Glutamatergic neuron (in vitro differentiated cells): ENCODE data around the gene ASIC5. TPM values are rescaled to one million over a fixed set of nuclear protein-coding genes. Genes with fewer than 3 reads are reported as not detected.
A peak's percentile ranks its signal among the peaks of the same experiment; 100 is the strongest.
"Not testable (repeated sequence)": the region's sequence is repeated elsewhere in the genome, so short reads cannot be mapped to it uniquely, and the experiment has no call there.

Experiments used
- DNase-seq: peaks from one replicate; pipeline ENCODE4 v3.0.0; 2022
- H3K27ac Mint-ChIP-seq: one replicate; pipeline ENCODE4 v1.8.0; 2020; ENCODE audit warnings: mild to moderate bottlenecking, mixed read lengths, inconsistent platforms; ENCODE audit not compliant: unreplicated experiment
- H3K27me3 Mint-ChIP-seq: one replicate; pipeline ENCODE4 v1.8.0; 2020; ENCODE audit warnings: mild to moderate bottlenecking, moderate library complexity, mixed read lengths, inconsistent platforms; ENCODE audit not compliant: unreplicated experiment
- H3K36me3 Mint-ChIP-seq: one replicate; pipeline ENCODE4 v1.8.0; 2020; ENCODE audit warnings: mild to moderate bottlenecking, mixed read lengths, inconsistent platforms; ENCODE audit not compliant: unreplicated experiment
- H3K4me1 Mint-ChIP-seq: one replicate; pipeline ENCODE4 v1.8.0; 2020; ENCODE audit warnings: mild to moderate bottlenecking, low read depth, mixed read lengths, inconsistent platforms; ENCODE audit not compliant: unreplicated experiment
- H3K4me3 Mint-ChIP-seq: one replicate; pipeline ENCODE4 v1.8.0; 2020; ENCODE audit warnings: mild to moderate bottlenecking, mixed read lengths, inconsistent platforms; ENCODE audit not compliant: unreplicated experiment
- H3K9me3 Mint-ChIP-seq: one replicate; pipeline ENCODE4 v1.8.0; 2020; ENCODE audit warnings: mild to moderate bottlenecking, moderate library complexity, mixed read lengths, inconsistent platforms; ENCODE audit not compliant: unreplicated experiment
- CTCF ChIP-seq: fragments of 200-600 bp; sonication (generic); IDR thresholded peaks from one replicate; pipeline ENCODE4 v1.5.0; 2021; ENCODE audit not compliant: partially characterized antibody, unreplicated experiment
- total RNA-seq: library from RNA; stranded (reverse); fragmentation: NEBNext Ultra II Directional; extraction: Animal tissue kit (Norgen Biotek cat#: 25700); gene quantifications from one replicate; pipeline ENCODE4 v1.2.1, GENCODE V29; 2021; ENCODE audit not compliant: unreplicated experiment

The ASIC5 gene
- total RNA-seq, 1 donor from 2014 or later, result not detected

- Mint-ChIP-seq H3K9me3 (no peaks in the 10 kb centered on the region), H3K36me3 (no peaks in the 10 kb centered on the region), H3K4me3 (no peak overlapping the region), H3K27ac (no peak overlapping the region), H3K27me3 (no peaks in the 10 kb centered on the region), H3K4me1 (peaks cover 9% of the 10 kb centered on the region)
- no peak for DNase-seq
- TF ChIP-seq CTCF, result no peak
Measured at GRCh38 chr4:155799794-155800123, 66.3 kb downstream of the ASIC5 start.

GRCh38 chr4:155799116-155799793, 66.8 kb downstream of the ASIC5 start:
- no peak overlapping the region for H3K27ac Mint-ChIP-seq
- H3K4me3 Mint-ChIP-seq, result no peak overlapping the region
- no peaks in the 10 kb centered on the region for H3K27me3 Mint-ChIP-seq
- TF ChIP-seq CTCF, result no peak
- H3K36me3 Mint-ChIP-seq, result no peaks in the 10 kb centered on the region
- H3K4me1 Mint-ChIP-seq, result peaks cover 9% of the 10 kb centered on the region
- H3K9me3 Mint-ChIP-seq, result no peaks in the 10 kb centered on the region
- no peak for DNase-seq

- not testable (repeated sequence) for DNase-seq, H3K9me3 Mint-ChIP-seq, H3K27me3 Mint-ChIP-seq, H3K36me3 Mint-ChIP-seq, H3K4me1 Mint-ChIP-seq, H3K4me3 Mint-ChIP-seq, H3K27ac Mint-ChIP-seq
Measured at GRCh38 chr4:155797581-155797980, 68.5 kb downstream of the ASIC5 start.

GRCh38 chr4:155795991-155796390, 70.1 kb downstream of the ASIC5 start:
- no peak for DNase-seq
- peak; percentile 70 for TF ChIP-seq CTCF
- Mint-ChIP-seq H3K27ac (no peak overlapping the region), H3K9me3 (no peaks in the 10 kb centered on the region), H3K4me3 (no peak overlapping the region), H3K4me1 (peaks cover 2% of the 10 kb centered on the region), H3K36me3 (no peaks in the 10 kb centered on the region), H3K27me3 (no peaks in the 10 kb centered on the region)

- no peak overlapping the region for H3K27ac Mint-ChIP-seq
- no peaks in the 10 kb centered on the region for H3K27me3 Mint-ChIP-seq
- TF ChIP-seq CTCF, result no peak
- H3K4me3 Mint-ChIP-seq, result no peak overlapping the region
- H3K36me3 Mint-ChIP-seq, result no peaks in the 10 kb centered on the region
- H3K9me3 Mint-ChIP-seq, result no peaks in the 10 kb centered on the region
- DNase-seq, result no peak
- peaks cover 2% of the 10 kb centered on the region for H3K4me1 Mint-ChIP-seq
Measured at GRCh38 chr4:155794589-155795236, 71.4 kb downstream of the ASIC5 start.
